GM18502 (cell line): ENCODE data around the gene RAB32.
"Not testable (repeated sequence)": the region's sequence is repeated elsewhere in the genome, so short reads cannot be mapped to it uniquely, and the experiment has no call there.

Experiments
- ATAC-seq: cut with Tn5 transposase; IDR thresholded peaks from one replicate; pipeline ENCODE4 v1.9.1; 2021; ENCODE audit warnings: mild to moderate bottlenecking; ENCODE audit not compliant: unreplicated experiment, poor library complexity

RAB32 gene

DNA sequence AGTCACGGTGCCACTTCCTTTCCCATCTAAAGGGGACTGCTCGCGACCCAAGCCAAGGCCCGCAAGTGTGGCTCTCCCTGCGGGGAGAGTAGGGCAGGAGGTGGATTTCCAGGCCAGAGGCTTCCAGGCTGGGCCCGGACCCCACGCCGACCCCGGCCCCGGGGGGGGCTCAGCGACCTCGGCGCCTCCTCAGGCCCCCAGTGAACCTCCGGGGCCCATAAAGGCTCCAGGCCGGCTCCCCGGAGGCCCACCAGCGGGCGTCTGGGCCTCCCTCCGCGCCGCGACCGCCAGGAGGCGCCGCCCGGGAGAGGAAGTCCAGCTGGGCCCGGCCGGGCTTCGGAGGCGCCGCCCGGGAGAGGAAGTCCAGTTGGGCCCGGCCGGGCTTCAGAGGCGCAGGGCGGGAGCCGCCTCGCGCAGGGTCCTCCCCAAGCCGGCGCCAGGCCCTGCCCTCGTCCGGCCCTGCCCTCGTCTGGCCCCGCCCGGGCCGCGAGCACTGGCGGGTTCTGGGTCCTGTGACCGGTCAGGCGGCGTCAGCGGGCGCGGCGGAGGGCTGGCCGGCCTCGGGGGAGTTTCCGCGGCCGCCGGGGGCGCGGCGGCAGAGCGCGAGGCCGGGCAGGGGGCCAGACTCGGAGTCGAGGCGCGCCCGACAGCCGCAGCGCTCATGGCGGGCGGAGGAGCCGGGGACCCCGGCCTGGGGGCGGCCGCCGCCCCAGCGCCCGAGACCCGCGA is at the start of gene RAB32:
RAB32 (plus strand) TSS at position 623 of the 729 bp plus-strand sequence; CDS start at position 662, 39 bp downstream.
- peak; percentile 80 for ATAC-seq

DNA sequence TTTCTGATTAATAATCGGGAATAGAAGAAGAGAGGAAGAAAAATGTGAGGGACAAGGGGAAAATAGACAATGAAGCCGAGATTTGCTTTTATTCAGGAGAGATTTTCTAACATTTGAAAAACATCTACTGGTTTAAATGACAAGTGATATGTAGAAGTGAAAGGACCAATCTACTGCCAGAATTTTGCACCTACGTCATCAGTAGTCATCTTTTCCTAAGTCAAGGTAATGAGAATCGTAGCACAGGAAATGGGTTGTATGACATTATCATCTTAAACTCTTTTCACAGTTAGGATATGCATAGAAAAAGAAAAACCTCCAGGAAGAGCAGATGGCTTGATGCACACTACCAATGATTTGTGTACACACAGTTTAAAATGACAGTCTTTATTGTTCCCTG is 45.3 kb upstream of the RAB32 start:
- no peak for ATAC-seq

DNA sequence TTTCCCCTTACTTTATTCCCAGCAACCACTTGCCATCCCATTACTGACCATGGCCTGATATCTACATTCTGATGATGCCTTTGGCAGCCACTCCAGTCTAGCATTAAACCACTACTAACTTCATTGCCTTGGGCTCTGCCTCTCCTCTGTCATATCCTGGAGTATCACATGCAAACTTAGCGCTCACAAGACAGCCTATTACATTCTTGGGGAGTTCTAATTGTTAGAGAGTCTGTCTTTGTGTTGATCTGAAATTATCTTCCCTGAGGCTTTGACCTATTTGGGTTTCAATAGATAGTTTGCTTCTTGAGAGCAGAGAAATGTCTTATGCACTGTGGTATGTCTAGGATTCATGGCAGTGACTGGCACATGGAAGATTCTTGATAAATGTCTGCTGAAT is 40.5 kb upstream of the RAB32 start:
- no peak for ATAC-seq

DNA sequence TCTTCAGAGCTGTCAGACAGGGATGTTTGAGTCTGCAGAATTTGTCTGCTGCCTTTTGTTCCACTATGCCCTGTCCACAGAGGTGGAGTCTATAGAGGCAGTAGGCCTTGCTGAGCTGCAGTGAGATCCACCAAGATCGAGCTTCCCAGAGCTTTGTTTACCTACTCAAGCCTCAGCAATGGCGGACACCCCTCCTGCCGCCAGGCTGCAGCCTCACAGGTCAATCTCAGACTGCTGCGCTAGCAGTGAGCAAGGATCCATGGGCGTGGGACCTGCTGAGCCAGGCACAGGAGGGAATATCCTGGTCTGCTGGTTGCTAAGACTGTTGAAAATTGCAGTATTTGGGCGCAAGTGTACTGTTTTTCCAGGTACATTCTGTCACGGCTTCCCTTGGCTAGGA is 28.4 kb upstream of the RAB32 start:
- no peak for ATAC-seq

DNA sequence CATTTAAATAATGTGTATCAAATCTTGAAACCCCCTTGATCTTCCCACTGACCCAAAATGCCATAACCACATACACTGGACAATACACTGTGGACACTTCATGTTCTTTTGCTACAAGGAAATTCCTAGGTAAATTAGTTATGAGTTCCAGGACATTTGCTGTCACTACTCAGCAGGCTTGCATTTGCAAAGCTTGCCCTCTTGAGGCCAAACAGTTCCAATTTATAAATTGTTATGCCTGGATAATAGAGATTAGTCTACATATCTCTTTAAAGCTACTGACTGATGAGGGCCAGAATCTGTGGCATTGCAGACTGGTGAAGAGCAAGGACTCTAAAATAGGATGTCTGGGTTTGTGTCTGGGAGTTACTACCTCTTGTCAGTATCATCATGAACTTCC is 17.4 kb upstream of the RAB32 start:
- ATAC-seq, result no peak

DNA sequence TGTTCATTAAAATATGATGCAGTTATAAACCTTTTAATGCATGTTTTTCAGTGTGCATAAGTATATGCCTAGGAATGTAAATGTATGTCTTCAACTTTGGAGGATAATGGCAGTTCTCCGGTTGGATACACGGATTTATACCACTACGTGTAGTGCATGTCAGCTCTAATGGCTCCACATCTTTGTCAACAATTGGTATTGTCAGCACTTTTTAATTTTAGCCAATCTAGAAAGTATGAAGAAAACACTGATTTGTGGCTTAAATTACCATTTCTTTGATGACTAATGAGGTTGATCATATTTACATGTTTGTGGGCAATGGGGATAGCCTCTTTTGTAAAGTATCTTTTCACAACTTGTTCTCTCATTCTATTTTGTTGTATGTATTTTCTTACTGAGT is 10.9 kb upstream of the RAB32 start:
- ATAC-seq, result no peak

DNA sequence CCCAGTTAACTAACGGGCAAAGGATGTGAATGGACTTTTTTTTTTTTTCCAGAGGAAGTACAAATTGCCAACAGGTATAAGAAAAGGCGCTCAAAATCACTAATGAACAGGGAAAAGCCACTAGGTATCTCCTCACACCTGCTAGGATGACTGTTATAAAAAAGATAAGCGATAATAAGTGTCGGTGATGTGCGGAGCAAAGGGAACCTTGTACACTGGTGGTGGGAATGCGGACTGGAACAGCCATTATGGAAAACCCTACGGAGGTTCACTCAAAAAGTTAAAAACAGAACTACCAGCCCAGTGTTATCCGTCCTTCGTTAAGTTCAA is 787 bp upstream of the RAB32 start:
- ATAC-seq, result no peak

DNA sequence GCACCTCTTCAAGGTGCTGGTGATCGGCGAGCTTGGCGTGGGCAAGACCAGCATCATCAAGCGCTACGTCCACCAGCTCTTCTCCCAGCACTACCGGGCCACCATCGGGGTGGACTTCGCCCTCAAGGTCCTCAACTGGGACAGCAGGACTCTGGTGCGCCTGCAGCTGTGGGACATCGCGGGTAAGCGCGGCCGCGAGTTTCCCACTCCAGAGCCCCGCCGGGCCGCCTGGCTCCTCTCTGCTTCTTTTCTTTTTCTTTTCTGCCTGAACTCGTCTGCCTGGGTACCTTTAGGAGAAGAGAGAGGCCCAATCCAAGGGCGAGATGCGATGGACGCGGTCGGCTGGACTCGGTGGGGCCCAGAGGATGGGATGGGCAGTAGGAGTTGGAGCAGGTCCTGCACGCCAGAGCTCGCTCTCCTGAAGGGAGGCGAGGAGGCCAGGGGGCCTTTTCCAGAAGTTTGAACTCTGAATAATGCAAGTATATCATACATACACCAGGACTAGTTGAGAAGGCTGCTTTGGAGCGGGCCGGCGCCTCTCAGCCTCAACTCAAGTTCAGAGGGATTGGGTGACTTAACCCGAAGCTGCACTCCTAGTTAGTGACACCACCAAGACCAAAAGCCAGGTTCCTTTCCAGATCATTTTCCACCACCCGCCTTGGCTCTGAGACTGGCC is 445 bp downstream of the RAB32 start:
- no peak for ATAC-seq

DNA sequence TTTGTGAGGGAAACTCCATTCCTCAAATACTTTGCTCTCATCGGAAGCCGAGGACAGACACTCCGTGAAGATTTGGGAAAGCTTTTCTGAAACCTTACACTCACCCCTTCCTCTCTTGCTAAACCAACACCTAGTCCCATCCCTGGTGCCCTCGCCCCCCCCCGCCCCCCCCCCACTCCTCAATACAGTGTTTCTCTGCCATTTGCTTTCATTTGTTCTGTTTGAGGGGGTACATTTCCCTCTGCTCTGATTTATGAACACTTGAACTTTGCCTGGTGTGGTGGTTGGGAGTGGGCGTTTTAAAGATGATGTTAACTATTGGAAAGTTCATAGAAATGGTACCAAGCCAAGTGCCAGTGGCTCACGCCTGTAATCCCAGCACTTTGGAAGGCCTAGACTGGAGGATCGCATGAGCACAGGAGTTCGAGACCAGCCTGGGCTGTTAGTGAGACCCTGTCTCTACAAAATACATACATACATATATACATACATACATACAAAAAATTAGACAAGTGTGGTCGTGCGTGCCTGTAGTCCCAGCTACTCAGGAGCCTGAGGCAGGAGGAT is 1.1 kb downstream of the RAB32 start:
- no peak for ATAC-seq

DNA sequence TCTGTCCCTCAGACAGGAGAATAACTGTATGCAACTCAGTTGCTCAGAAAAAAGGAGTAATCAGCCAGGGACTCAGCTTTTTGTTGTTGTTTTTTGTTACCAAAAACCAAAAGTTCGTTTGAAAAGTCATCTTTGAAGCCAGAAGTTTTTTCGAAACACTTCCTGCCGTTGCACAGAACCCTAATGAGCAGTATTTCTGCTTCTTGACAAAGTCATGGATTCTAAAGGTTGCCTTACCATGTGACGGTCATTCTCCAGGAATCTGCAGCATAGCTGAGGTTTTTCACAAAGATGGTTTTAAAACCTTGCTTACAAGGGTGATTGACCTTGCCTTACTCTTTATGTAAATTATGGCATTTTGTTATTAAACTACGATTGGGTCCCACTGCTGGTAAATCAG is 1.9 kb downstream of the RAB32 start:
- ATAC-seq, result no peak

DNA sequence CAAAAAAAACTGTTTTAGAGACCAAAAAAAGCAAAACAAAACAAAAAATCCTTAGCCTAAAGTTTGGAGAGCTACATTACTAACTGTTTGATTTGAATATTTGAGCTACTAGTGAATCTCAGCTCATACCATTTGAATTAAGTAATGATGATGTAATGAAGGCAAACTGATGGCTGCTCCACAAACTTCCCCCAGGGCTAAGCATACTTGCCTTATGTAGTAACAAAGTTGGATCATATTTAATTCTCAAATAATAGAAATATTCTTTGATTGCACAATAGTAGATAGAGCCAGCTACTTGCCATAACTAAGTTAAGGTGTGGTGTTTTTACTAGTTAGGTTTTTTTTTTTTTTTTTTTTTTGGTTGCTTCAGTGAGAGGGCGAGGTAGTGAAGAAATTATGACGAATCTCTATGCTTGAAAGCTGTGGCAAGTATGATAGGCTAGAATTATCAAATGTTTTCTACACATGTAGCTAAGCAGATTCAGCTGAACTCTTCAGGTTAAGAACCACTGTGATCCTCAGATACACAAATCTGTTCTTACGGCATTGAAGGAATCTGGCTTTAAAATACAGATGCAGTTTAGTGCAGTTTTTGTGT is 2.9 kb downstream of the RAB32 start:
- no peak for ATAC-seq

DNA sequence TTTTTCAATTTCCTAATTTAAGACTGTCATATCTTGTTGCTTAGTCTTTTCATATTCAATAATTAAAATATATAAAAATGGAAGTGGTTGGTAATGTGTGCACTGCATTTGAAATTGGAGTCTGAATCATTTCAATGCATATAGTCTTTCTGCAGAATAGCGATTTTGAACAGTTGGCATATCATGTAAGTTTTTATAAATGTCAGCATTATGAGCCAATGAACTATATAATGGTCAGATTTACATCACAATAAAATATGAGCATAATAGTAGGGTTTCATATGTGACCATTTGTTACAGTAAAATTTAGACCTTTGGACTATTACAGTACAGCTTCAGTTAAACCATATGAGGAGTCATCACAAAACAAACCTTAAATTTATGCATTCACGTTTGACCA is 4.3 kb downstream of the RAB32 start:
- no peak for ATAC-seq

DNA sequence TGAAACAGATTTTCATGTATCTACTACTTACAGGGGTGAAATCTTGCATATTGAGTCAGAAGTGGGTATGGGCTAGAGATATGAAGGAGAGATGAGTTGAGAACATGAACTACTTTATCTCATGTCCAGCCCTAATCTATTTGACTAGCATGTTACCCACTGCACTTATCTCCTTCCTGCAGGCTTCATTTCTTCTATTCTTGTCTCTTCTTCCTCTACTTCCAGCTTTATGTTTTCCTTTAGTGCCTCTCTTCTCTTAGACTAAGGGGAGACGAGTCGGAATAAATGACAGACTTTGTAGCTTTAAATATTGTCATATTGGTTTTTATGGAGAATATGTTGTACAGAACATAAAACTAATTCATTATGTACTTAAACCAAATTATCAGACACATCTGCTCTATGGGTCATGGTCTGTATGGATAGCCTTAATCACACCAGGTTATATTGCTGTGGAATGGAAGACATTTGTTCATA is 5.3 kb downstream of the RAB32 start:
- no peak for ATAC-seq

DNA sequence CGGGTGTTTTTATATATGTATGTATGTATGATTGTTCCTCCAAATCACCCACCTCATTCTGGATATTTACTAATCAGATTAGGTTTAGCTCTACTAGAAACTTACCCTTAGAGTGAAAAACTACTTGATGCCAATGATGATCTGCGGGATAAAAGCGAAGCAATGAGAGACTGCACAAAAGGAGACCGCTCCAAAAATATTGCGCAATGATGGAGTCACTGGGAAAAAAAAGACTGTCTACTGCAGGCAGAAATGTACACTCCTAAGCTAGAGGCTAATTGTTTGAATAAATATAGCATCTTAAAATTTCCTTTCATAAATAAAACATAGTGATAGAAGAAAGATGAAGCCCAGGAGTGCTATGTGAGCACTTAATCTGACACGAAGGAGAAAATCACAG is 7.3 kb downstream of the RAB32 start:
- no peak for ATAC-seq

DNA sequence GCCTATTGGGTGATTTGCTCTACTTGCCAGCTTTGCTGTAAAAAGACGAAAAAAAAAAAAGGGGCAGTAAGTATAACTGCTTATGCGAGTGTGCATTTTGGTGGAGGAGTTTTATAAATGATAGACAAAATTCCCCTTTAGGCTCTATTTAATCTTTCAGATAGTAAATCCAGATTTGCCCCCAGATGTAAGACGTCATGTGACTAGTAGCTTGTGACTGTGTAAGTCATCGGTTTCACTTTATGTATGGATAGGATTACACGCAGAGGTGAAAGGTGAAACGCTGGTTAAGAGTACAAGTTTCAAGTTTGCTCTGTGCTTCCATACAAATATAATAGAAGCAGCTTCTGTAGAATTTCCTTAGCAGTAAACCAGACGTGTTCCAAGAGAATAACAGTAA is 7.9 kb downstream of the RAB32 start:
- no peak for ATAC-seq

DNA sequence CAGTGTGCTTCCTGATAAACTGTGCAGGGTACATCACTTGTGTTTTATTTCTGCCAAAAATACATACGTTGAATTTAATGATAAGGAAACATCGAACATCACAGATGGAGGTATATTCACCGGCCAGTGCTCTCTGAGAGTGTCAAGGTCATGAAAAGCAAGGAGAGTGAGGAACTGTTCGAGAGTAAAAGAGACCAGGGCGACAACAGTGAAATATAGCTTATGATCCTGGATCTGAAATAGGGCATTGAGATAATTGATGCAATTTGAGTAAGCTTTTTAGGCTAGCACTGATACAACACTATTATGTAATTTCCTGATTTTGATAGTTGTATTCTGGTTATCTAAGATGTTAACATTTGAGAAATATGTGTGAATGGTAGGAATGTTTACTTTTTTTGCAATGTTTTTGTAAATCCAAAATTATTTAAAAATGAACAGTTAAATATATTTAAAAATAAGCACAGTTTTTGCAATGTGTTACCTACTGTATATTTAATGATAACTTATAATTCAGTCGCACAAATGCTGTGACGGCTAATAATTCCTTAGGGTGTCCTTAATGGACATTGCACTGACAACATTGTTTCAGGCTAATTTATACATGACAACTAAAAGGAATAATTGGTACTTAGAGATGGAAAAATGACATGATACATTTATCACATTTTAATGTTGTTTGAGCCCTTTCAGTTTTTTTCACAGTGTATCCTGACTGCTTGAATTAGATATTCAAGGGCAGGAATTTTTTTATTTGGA is 9.9 kb downstream of the RAB32 start:
- ATAC-seq, result no peak

DNA sequence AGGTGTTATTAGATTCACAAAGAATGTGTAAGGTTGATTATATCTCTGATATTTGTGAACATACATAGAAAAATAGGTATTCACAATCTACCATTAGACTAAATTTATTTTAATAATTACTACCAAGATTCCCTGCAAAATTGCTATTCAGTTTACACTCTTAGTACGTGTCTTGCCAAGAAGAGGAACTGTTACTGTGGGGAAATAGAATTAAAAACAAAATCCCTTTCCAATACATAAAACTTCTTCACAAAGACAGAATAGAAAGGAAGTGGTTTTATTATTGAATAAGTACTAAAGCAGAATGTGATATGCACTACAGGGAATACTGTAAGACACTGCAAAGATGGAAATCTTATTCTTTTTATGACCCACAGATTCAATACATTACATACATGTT is 17.0 kb downstream of the RAB32 start:
- ATAC-seq, result no peak

DNA sequence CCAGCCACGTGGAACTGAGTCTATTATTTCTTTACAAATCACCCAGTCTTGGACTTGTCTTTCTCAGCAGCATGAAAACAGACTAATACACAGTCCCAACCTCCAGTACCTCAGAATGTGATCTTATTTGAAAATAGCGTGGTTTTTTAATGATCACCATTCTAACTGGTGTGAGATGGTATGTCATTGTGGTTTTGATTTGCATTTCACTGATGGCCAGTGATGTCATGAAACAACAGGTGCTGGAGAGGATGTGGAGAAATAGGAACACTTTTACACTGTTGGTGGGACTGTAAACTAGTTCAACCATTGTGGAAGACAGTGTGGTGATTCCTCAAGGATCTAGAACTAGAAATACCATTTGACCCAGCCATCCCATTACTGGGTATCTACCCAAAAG is 23.0 kb downstream of the RAB32 start:
- not testable (repeated sequence) for ATAC-seq

DNA sequence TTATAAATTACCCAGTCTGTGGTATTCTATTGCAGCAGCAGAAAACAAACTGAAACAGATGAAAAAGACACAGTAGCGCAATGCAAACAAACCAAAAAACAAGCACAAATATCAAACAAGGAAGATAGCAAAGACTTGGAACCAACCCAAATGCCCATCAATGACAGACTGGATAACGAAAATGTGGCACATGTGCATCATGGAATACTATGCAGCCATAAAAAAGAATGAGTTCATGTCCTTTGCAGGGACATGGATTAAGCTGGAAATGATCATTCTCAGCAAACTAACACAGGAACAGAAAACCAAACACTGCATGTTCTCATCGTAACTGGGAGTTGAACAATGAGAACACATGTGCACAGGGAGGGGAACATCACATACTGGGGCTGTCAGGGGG is 25.0 kb downstream of the RAB32 start:
- ATAC-seq, result not testable (repeated sequence)

DNA sequence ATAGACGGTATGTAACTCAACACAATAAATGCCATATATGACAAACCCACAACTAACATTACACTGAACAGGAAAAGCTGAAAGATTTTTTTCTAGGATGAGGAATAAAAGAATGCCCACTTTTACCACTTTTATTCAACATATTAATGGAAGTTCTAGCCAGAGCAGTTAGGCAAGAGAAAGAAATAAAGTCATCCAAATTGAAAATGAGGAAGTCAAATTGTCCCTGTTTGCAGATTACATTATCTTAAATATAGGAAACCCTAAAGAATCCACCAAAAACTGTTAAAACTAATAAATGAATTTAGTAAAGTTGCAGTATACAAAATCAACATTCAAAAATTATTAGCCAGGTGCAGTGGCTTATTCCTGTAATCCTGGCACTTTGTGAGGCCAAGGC is 30.6 kb downstream of the RAB32 start:
- ATAC-seq, result no peak

DNA sequence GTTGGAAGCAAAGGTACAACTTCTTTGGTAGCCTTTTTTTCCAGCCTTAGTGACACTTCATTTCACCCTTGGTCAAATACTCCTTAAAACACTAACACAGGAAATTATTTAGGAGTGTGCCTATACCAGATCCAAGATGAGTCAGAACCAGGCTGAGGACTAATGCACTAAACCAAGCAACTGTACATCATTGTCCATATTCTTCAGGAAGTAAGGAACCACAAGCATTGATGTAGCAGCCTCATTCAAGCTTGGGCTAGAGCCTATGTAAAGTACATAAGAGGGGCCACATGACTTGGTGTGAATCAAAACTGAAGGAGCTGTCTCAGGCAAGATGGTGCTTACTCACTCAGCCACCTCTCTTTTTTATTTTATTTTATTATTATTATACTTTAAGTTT is 34.4 kb downstream of the RAB32 start:
- ATAC-seq, result no peak
